ENCODE measurements around the gene CRAMP1.

DNA sequence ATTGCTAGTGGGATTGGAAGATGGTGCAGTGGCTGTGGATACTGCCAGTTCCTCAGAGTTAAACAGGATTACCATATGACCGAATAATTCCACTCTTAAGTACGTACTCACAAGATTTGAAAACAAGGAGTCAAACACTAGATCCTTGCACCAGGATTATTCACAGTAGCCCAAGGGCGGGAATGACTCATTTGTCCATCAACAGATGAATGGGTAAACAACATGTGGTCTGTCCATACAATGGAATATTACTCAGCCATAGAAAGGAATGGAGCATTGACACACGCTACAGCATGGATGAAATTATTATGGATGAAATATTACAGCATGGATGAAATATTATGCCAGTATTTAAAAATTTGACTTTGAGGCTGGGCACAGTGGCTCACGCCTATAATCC lies 84.7 kb downstream of the CRAMP1 start:
- TF ChIP-seq ZSCAN20 (CRISPR knock-in tag; IDR thresholded peaks at IDR 0.05) (no peak), HEYL (CRISPR knock-in tag; IDR thresholded peaks at IDR 0.05) (no peak), KDM1A (IDR thresholded peaks at IDR 0.05; ENCODE audit: low read depth) (no peak), HDAC2 (IDR thresholded peaks at IDR 0.05) (no peak), PHF8 (IDR thresholded peaks at IDR 0.05; ENCODE audit: borderline replicate concordance, low read depth) (no peak)
- TF ChIP-seq, protein P1, sequence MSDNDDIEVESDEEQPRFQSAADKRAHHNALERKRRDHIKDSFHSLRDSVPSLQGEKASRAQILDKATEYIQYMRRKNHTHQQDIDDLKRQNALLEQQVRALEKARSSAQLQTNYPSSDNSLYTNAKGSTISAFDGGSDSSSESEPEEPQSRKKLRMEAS (IDR thresholded peaks at IDR 0.05), result no peak
- TF ChIP-seq, protein P2, sequence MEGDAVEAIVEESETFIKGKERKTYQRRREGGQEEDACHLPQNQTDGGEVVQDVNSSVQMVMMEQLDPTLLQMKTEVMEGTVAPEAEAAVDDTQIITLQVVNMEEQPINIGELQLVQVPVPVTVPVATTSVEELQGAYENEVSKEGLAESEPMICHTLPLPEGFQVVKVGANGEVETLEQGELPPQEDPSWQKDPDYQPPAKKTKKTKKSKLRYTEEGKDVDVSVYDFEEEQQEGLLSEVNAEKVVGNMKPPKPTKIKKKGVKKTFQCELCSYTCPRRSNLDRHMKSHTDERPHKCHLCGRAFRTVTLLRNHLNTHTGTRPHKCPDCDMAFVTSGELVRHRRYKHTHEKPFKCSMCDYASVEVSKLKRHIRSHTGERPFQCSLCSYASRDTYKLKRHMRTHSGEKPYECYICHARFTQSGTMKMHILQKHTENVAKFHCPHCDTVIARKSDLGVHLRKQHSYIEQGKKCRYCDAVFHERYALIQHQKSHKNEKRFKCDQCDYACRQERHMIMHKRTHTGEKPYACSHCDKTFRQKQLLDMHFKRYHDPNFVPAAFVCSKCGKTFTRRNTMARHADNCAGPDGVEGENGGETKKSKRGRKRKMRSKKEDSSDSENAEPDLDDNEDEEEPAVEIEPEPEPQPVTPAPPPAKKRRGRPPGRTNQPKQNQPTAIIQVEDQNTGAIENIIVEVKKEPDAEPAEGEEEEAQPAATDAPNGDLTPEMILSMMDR (IDR thresholded peaks at IDR 0.05), result no peak
- TF ChIP-seq, protein P3, sequence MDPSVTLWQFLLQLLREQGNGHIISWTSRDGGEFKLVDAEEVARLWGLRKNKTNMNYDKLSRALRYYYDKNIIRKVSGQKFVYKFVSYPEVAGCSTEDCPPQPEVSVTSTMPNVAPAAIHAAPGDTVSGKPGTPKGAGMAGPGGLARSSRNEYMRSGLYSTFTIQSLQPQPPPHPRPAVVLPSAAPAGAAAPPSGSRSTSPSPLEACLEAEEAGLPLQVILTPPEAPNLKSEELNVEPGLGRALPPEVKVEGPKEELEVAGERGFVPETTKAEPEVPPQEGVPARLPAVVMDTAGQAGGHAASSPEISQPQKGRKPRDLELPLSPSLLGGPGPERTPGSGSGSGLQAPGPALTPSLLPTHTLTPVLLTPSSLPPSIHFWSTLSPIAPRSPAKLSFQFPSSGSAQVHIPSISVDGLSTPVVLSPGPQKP (IDR thresholded peaks at IDR 0.05; ENCODE audit: low read depth, low read length), result no peak
